Mammary epithelial cell (primary cell): ENCODE data around the gene LIN28A.

ENCODE experiments used
- CTCF ChIP-seq, 2 donors: IDR thresholded peaks in 1 of 2; conservative IDR thresholded peaks in 1 of 2; 2 replicates each; pipeline ENCODE4 v1.5.1; 2011 to 2012; ENCODE audit warnings: inconsistent platforms in 2 of 2, low read length in 2 of 2, mild to moderate bottlenecking in 2 of 2, control low read depth in 1 of 2, low read depth in 1 of 2; ENCODE audit not compliant: insufficient read depth in 1 of 2; ENCODE audit errors: extremely low read depth in 1 of 2
- EZH2 ChIP-seq: IDR thresholded peaks from 2 replicates; pipeline ENCODE4 v1.6.1; 2012; ENCODE audit warnings: low read length, inconsistent platforms, borderline replicate concordance

DNA sequence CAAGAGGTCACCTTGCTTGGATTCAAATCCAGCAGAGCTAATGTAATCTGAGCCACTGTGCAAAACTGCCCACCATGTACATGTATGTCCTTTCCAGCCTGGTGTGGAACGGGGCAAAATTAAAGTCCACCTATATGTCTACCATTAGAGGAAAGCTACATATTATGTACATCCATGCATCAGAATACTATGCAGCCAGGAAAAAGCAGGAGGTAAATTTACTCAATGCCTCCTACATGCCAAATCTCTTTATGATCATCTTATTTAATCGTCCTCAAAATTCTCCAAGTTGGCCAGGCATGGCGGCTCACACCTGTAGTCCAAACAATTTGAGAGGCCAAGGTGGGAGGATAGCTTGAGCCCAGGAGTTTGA lies 31.8 kb upstream of the LIN28A start:
- TF ChIP-seq CTCF (conservative IDR thresholded peaks at IDR 0.05 in 1 of 2, IDR thresholded peaks at IDR 0.05 in 1 of 2; ENCODE audit: extremely low read depth in 1 of 2, insufficient read depth in 1 of 2, low read depth in 1 of 2, low read length in 2 of 2) (no peak), EZH2 (no peak)
